Femur (tissue), 1 donor: ENCODE measurements around the gene THPO.
"Not testable (repeated sequence)": the region's sequence is repeated elsewhere in the genome, so short reads cannot be mapped to it uniquely, and the experiment has no call there.

Experiments
- DNase-seq: peaks from one replicate; pipeline ENCODE4 v3.0.0-alpha.2; 2017

Gene THPO

DNA sequence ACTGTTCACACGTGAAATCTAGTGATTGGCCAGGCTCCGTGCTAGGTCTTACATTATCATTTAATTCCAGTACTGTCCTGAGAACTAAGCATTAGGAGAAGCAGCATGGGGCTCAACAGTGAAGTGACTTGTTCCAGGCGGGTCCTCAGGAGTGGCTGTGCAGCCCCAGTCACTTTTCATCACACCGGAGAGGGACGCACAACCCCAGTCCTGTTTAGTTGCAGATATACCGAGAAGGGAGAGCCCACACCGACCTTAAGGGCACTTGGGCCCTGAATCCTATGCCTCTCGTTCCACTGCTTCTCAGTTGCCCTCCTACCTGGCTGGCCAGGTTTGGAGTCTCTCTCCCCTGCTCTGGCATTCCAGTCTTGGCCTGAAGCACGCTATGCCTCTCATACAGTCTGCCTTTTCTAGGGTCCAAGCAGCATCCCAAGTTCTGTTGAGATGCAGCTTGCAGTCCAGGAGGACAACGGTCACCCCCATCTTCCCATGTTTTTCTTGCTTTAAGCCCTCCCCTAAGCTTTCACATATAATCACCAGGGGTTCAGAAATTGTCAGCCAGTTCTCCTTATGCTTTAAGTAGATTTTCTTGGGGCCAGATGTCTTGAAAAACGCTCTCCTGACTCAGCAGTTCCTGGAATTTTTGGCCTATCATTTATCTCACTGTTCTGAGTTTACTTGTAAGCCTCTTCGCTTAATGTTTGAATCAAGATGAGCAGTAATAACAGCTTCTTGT lies 30.5 kb downstream of the THPO start:
- DNase-seq, result no peak

DNA sequence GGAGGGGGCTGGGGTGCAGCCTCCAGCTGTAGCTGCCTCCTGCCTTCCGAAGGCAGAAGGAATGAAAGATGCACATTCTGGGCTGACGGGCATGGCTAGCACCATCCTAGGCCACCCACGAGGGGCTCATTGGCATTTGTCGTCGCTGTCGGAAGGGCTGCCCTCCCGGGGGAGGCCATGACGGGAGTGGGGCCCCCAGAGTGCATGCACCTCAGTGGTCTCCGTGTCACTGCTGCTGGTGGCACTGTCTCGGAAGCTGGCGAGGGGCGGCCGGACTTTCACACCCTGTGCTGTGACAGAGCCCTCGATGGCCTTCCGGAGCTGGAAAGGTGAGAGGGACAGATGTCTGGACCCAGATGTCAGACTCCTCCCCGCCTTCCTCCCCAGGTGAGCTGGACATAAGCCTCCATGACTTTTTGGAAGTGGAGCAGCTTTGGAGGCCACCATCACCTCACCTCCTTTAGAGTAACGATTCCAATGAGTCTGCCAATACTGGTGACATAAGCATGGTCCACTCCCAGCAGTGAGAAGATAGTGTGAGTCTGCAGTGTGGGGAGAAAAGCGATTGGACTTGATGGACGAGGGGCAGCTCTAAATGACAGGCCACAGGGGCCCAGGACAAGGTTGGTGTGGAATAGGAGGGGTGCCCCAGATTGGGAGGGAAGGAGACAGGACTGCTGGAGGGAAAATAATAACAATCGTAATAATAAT lies 31.4 kb downstream of the THPO start:
- no peak for DNase-seq

DNA sequence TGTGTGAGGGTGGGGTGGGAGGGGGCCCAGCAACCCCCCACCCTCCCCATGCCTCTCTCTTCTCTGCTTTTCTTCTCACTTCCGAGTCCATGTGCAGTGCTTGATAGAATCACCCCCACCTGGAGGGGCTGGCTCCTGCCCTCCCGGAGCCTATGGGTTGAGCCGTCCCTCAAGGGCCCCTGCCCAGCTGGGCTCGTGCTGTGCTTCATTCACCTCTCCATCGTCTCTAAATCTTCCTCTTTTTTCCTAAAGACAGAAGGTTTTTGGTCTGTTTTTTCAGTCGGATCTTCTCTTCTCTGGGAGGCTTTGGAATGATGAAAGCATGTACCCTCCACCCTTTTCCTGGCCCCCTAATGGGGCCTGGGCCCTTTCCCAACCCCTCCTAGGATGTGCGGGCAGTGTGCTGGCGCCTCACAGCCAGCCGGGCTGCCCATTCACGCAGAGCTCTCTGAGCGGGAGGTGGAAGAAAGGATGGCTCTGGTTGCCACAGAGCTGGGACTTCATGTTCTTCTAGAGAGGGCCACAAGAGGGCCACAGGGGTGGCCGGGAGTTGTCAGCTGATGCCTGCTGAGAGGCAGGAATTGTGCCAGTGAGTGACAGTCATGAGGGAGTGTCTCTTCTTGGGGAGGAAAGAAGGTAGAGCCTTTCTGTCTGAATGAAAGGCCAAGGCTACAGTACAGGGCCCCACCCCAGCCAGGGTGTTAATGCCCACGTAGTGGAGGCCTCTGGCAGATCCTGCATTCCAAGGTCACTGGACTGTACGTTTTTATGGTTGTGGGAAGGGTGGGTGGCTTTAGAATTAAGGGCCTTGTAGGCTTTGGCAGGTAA lies 32.5 kb downstream of the THPO start:
- DNase-seq, result no peak

DNA sequence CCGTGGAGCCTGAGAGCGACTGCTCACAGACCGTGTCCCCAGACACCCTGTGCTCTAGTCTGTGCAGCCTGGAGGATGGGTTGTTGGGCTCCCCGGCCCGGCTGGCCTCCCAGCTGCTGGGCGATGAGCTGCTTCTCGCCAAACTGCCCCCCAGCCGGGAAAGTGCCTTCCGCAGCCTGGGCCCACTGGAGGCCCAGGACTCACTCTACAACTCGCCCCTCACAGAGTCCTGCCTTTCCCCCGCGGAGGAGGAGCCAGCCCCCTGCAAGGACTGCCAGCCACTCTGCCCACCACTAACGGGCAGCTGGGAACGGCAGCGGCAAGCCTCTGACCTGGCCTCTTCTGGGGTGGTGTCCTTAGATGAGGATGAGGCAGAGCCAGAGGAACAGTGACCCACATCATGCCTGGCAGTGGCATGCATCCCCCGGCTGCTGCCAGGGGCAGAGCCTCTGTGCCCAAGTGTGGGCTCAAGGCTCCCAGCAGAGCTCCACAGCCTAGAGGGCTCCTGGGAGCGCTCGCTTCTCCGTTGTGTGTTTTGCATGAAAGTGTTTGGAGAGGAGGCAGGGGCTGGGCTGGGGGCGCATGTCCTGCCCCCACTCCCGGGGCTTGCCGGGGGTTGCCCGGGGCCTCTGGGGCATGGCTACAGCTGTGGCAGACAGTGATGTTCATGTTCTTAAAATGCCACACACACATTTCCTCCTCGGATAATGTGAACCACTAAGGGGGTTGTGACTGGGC lies 33.3 kb downstream of the THPO start:
- no peak for DNase-seq

DNA sequence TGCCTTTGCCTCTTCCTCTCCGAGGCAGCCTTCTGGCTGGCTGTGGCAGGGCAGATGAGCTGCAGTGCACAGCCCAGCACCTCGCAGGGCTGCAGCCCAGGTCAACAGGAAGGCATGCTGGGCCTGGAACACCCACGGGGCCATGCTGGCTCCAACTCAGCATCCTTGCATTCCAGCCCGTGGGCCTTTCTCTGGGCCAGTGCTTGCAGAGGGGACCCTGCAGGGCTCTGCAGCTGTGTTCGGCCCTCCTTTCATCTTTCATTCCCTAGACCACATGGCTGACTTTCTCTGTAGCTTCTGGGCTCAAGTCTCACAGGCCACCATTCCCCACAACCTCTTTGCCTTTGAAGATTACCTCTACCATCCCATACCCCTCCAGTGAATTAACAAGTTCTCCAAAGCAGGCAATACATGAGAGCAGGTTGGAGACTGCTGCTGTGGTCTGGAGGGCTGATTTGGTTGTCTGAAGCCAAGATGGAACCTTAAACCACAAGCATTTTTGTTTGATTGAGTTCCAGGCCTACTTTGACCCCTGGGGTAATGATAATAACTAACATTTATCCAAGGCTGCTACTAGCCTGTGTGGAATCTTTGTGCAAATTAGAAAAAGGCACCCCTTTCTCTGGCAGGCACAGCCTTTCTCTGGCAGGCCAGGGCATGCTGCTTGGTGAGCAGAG lies 34.7 kb downstream of the THPO start:
- no peak for DNase-seq

DNA sequence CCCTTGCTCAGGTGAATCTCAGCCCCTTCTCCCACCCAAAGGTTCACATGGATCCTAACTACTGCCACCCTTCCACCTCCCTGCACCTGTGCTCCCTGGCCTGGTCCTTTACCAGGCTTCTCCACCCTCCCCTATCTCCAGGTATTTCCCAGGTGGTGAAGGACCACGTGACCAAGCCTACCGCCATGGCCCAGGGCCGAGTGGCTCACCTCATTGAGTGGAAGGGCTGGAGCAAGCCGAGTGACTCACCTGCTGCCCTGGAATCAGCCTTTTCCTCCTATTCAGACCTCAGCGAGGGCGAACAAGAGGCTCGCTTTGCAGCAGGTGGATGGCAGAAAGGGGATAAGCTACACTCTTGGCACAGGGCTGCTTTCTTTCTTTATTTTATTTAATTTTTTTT lies 36.1 kb downstream of the THPO start:
- no peak for DNase-seq

DNA sequence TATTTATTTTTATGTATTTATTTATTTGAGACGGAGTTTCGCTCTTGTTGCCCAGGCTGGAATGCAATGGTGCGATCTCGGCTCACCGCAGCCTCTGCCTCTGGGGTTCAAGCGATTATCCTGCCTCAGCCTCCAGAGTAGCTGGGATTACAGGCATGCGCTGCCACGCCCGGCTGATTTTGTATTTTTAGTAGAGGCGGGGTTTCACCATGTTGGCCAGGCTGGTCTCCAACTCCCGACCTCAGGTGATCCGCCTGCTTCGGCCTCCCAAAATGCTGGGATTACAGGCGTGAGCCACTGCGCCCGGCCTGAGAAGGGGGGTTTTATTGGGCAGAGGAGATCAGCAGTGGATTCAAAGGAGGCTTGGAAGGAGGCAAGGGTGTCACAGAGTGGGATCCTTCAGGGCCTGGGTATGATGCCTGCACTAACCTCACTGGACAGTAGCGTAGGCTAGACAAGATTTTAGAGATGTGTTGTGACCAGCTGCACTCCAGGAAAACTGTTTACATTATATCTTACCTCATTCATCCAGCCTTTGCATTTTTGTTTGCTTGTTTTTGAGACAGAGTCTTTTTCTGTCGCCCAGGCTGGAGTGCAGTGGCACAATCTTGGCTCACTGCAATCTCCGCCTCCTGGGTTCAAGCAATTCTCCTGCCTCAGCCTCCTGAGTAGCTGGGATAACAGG lies 38.4 kb downstream of the THPO start:
- not testable (repeated sequence) for DNase-seq

DNA sequence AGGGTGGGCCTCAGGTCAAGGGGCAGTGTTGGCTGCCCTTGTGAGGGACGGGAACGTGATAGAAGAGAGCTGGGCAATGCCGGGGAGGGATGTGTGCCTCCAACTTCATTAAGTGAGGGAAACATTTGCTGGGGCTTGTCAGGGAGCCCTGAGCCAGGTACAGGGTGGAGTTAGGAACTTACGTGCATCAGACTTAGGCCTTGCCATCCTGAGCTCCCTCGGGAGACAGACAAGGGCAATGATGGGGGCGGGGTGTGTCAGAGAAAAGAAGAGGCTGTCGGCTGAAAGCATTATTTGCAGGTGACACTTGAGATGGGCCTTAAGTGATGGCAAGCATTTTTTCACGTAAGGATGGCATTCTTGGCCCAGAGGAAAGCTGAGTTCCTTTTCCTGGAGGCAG lies 39.0 kb downstream of the THPO start:
- DNase-seq, result no peak

DNA sequence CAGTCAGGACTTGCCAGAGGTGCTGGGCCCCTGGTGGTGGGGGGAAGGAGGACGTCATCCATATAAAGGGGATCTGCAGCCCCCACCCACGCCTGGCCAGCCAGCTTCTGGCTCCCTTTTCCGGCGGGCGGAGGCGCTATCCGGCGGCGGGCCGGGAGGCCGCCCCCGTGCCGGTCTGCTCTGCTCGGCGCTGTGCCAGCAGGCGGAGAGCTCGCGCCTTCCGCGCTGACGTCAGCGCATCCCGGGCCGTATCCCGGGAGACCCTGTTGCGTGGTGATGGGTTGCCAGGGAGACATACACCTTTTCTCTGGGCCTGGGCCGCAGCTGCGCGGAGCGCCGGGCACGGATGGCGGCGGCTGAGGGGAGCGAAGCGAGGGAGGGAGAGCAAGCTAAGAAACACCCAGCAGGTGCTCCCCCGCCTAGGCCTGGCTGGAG lies 39.5 kb downstream of the THPO start:
- peak; percentile 92 for DNase-seq

DNA sequence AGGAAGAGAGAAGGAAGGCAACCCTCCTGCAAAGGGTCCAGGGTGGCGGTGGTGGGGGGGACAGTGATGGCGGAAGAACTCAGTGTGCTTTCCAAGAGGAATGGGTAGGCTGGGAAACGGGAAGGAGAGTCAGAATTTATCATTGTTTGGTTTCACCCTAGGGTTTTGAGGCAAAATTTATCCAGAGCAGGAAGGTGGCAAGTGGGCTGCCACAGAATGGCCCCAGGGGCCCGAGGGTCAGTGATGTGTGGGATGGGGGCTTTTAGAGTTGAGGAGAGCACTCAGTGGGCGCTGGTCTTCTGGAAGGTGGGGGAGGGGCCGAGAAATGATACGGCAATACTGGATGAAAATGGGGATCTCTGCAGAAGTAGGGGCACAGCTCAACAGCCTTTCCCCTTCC lies 40.0 kb downstream of the THPO start:
- no peak for DNase-seq

DNA sequence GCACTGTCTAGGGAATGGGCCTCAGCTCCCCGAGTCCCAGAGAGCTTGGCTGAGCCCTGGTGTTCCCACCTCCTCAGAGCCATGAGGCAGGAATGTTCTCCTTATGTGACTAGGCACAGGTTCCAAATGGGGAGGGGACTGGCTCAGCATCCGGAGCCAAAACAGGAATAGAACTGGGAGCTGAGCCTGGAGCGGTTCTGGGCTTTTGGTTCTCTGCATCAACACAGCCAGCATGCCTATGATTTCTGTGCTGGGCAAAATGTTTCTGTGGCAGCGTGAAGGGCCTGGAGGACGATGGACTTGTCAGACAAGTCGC lies 40.6 kb downstream of the THPO start, which contains the start of gene FAM131A:
Gene FAM131A (plus strand): TSS at position 202 of the 316 bp plus-strand sequence. CDS start 31 bp downstream, at position 233.
- peak; percentile 91 for DNase-seq

DNA sequence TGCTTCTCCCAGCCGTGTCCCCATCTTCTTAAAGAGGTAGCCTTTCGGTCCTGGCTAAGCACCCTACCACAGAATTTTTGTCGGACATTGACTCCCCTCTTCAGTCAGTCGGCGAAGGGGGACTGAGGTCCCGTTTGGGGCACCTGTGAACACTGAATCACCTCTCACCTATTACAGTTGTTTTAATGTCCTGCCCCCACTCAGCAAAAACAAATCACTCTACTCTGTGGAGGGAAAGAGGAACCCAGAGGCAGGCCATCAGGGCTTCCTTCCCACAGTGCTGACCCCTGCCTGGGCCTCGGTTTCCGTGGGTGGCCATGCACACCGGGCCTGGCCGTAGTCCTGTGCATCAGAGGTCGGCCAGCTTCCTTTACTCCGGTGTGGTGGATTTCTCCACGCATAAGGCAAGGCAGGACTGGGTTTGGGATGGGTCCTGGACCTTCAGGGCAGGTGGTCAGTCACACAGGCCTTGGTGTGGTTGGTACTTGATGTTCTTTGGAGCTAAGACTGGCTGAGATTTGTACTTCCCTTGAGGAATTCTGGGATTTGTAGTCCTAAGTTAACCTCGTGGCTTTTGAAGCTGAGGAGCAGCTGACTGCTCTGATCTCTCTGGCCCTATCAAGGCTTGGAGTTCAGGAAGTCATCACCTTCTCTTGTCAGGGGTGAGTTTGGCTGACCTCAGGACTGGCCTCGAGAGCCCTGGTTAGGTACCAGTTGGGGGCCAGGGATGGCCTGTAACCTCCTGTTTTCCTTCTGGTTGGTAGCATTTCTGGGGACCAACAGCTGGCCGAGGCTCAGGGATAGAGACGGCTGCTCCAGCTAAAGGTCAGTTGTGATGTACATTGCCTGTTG lies 41.2 kb downstream of the THPO start:
- DNase-seq, result peak; percentile 54

DNA sequence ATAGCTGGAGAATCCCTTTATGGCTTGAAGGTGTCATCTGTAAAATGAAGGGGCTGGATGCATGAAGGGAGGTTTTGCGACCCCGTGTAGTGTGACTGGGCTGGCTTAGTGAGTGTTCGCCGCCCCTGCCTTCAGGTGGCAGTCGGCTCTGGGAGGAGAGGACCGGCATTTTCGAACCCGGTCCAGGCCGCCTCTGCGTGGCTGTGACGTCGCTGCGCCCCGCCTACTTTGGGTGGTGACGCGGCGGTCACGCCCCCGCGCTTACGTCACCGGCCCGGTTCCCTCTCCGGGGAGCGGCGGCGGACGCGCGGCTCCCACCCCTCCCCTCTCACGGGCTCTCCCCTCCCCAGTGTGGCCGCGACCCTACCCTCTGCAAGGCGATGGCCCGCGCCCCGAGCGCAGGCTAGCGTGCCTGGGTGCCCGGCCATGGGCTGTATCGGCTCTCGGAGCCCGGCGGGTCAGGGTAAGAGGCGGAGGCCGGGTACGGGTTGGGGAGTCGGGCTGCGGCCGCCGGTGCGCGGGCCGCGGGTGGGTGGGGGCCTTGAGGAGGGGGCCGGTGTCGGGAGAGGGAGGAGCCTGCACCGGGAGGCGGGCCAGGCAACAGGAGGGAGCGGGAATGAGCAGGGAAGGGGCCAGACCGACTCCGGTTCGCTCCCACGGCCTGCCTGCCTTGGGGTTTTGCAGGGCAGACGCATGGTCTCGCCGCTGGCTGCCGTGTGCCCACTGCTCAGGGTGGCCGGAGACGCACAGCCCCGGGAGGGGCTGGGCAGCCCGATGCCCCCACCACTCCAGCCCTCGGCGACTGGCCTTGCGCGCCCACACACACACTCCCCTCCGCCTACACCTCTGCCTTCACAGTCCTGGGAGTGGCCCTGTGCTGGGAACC lies 42.1 kb downstream of the THPO start:
- peak; percentile 93 for DNase-seq

DNA sequence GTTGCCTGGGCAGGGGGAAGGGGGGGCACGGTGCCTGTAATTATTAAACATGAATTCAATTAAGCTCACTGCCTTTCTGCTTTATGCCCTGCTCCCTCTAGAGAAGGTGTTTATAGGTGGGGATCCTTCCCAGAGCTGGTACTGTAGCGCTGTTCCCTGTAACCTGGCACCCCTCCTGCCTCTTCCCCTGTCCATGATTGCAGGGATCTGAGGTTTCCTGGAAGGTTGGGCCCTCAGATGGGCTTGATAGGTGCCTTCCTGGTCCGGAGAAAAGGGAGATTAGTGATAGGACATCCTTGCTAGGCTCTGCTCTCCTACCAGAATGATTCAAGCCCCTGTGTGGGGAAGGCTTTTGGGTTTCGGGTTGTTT lies 42.7 kb downstream of the THPO start:
- DNase-seq, result no peak

DNA sequence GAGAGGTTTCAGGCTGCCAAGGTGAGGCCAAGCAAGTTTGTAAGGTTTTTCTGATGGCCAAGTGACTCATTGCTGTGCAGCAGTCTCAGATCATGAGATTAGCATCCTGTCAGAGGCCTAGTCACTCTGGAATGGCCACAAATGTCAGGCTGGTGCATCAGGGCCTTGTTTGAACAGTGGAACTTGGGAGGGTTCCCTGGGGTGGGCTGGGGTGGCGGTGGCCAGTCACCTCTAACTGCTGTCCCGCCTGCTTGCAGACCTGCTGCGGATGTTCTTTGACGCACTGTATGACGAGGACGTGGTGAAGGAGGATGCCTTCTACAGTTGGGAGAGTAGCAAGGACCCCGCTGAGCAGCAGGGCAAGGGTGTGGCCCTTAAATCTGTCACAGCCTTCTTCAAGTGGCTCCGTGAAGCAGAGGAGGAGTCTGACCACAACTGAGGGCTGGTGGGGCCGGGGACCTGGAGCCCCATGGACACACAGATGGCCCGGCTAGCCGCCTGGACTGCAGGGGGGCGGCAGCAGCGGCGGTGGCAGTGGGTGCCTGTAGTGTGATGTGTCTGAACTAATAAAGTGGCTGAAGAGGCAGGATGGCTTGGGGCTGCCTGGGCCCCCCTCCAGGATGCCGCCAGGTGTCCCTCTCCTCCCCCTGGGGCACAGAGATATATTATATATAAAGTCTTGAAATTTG lies 43.4 kb downstream of the THPO start:
- peak; percentile 34 for DNase-seq

DNA sequence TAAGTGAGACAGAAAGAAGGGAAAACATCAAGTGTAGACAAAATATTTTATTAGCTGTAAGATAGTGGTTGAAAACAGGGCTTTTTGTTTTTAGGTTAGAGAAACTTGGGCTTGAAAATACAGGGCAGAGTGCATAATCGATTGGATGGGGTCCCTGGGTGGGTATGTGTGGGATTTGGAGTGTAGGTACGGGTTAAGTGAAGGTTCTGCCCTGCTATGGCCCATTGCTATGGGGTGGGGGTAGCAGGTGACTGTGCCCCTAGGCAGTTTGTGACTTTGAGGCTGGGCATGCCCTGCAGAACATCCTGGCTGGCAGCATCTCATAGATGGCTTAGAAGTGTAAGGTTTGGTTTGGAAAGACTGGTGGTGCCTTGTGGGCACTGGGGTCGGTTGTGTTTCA lies 44.3 kb downstream of the THPO start:
- DNase-seq, result no peak

DNA sequence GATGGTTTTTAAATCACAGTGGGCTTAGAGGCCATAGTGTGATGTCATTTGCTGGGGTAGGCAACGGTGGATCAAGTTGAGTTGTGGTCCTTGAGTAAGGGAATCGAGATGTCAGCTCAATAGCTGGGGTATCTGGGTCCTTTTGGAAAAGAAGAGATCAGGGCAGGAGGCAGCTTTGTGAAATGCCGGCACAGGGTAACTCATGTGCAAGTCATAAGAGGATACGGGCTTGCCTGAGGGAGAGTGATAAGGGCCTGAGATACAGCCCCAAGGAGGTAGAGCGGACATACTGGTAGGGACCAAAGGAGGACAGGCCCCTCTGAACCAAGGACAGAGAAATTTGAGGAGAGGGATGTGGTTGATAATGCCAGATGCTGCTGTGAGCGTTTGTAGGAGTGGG lies 44.8 kb downstream of the THPO start:
- no peak for DNase-seq

DNA sequence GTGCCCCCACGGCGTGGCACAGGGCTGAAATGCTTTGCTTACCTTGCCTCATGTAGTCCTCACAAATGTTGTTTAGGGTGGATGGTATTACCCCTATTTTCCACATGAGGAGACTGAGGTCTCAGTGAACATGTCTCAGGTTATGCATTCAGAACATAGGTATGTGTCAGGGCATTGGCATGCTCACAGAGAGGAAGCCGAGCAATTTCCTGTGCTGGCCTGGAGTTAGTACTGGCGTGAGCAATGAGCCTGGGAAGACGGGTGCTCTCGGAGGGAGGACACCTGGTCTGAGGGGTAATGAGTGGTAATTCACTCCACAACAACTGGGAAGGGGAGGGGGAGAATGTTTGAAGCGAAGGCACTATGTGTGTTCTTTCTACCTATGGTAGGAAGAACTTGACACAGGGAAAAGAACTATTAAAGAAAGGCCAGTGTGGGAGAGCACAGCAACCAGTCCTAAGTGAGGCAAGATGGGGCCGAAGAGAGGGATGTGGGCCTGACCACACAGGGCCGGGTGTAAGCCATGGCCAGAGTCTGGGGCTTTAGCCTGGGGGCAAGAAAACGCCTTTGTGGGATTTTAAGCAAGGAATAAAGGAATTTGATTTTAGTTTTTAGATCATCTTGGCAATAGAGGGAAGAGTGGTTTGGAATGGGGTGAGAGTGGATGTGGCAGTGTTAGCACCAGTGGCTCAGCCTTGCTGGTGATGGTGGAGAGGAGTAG lies 45.5 kb downstream of the THPO start:
- DNase-seq, result peak; percentile 20
